COLO668 (cell line): Measurements from ENCODE around the gene EHBP1.
"Not testable (repeated sequence)": the region's sequence is repeated elsewhere in the genome, so short reads cannot be mapped to it uniquely, and the experiment has no call there.

Experiments
- DNase-seq: peaks from one replicate; lab custom pipeline; 2025; ENCODE audit not compliant: unreplicated experiment; lab: John Stamatoyannopoulos, UW

The EHBP1 gene

GRCh38 chr2:62732262-62732777 lies 26.8 kb downstream of the EHBP1 start:
- no peak for DNase-seq

- DNase-seq = no peak
Measured at GRCh38 chr2:62733546-62733945, 28.0 kb downstream of the EHBP1 start.

GRCh38 chr2:62736899-62737559 lies 31.5 kb downstream of the EHBP1 start:
- DNase-seq = no peak

- no peak for DNase-seq
Measured at GRCh38 chr2:62738981-62739936, 33.7 kb downstream of the EHBP1 start.

- DNase-seq = no peak
Measured at GRCh38 chr2:62740221-62740620, 34.7 kb downstream of the EHBP1 start.

GRCh38 chr2:62741127-62741526 lies 35.6 kb downstream of the EHBP1 start:
- DNase-seq = no peak

GRCh38 chr2:62741954-62742722 lies 36.6 kb downstream of the EHBP1 start:
- DNase-seq = no peak

- DNase-seq = no peak
Measured at GRCh38 chr2:62743506-62743905, 38.0 kb downstream of the EHBP1 start.

- DNase-seq = no peak
Measured at GRCh38 chr2:62744603-62745002, 39.1 kb downstream of the EHBP1 start.

GRCh38 chr2:62745891-62746481 lies 40.5 kb downstream of the EHBP1 start:
- no peak for DNase-seq

- no peak for DNase-seq
Measured at GRCh38 chr2:62747169-62747568, 41.7 kb downstream of the EHBP1 start.

- DNase-seq = no peak
Measured at GRCh38 chr2:62747876-62748275, 42.4 kb downstream of the EHBP1 start.

GRCh38 chr2:62749111-62749510 lies 43.6 kb downstream of the EHBP1 start:
- DNase-seq = not testable (repeated sequence)

- DNase-seq = no peak
Measured at GRCh38 chr2:62757029-62757428, 51.5 kb downstream of the EHBP1 start.

GRCh38 chr2:62760026-62760425 lies 54.5 kb downstream of the EHBP1 start:
- no peak for DNase-seq

- no peak for DNase-seq
Measured at GRCh38 chr2:62760555-62760954, 55.0 kb downstream of the EHBP1 start.

- DNase-seq = no peak
Measured at GRCh38 chr2:62765619-62766376, 60.3 kb downstream of the EHBP1 start.

- DNase-seq = no peak
Measured at GRCh38 chr2:62768615-62769014, 63.1 kb downstream of the EHBP1 start.

GRCh38 chr2:62770629-62771028 lies 65.1 kb downstream of the EHBP1 start:
- DNase-seq = no peak
